Dedifferentiated amniotic fluid mesenchymal stem cell (primary cell): ENCODE measurements around the gene EFNA5.

Experiments
- DNase-seq: peaks from one replicate; pipeline ENCODE4 v3.0.0-alpha.2; 2016; ENCODE audit errors: extremely low spot score

Gene EFNA5

GRCh38 chr5:107571621-107572536, 98.9 kb downstream of the EFNA5 start:
- DNase-seq: peak; percentile 95

GRCh38 chr5:107570805-107571531, 99.8 kb downstream of the EFNA5 start:
- no peak for DNase-seq

- no peak for DNase-seq
Observed at GRCh38 chr5:107570181-107570580, 100.6 kb downstream of the EFNA5 start.

GRCh38 chr5:107567901-107568671, 102.7 kb downstream of the EFNA5 start:
- no peak for DNase-seq

- no peak for DNase-seq
Observed at GRCh38 chr5:107566986-107567385, 103.8 kb downstream of the EFNA5 start.

GRCh38 chr5:107565791-107566767, 104.7 kb downstream of the EFNA5 start:
- DNase-seq: no peak

- DNase-seq: peak; percentile 87
Observed at GRCh38 chr5:107564931-107565372, 105.8 kb downstream of the EFNA5 start.

- DNase-seq: no peak
Observed at GRCh38 chr5:107563959-107564544, 106.7 kb downstream of the EFNA5 start.

- no peak for DNase-seq
Observed at GRCh38 chr5:107560377-107560776, 110.4 kb downstream of the EFNA5 start.

- DNase-seq: no peak
Observed at GRCh38 chr5:107558823-107559375, 111.8 kb downstream of the EFNA5 start.

GRCh38 chr5:107557051-107557658, 113.6 kb downstream of the EFNA5 start:
- peak; percentile 87 for DNase-seq

GRCh38 chr5:107556575-107556974, 114.2 kb downstream of the EFNA5 start:
- DNase-seq: no peak

- no peak for DNase-seq
Observed at GRCh38 chr5:107555425-107556090, 115.2 kb downstream of the EFNA5 start.

- DNase-seq: no peak
Observed at GRCh38 chr5:107554776-107555424, 115.8 kb downstream of the EFNA5 start.

GRCh38 chr5:107553117-107553555, 117.6 kb downstream of the EFNA5 start:
- DNase-seq: peak; percentile 28

- no peak for DNase-seq
Observed at GRCh38 chr5:107551088-107551487, 119.6 kb downstream of the EFNA5 start.

- DNase-seq: no peak
Observed at GRCh38 chr5:107549567-107549966, 121.2 kb downstream of the EFNA5 start.

GRCh38 chr5:107548477-107548876, 122.3 kb downstream of the EFNA5 start:
- DNase-seq: no peak

- no peak for DNase-seq
Observed at GRCh38 chr5:107546719-107547118, 124.0 kb downstream of the EFNA5 start.
